Retinal pigment epithelial cell (primary cell): ENCODE data around the gene POLDIP3.

ENCODE experiments used
- DNase-seq: peaks from one replicate; pipeline ENCODE4 v3.0.0-alpha.2; 2010; ENCODE audit warnings: low read depth
- H3K4me3 ChIP-seq: 2 replicates; pipeline ENCODE4 v1.5.1; 2011; ENCODE audit warnings: mild to moderate bottlenecking, low read length, control low read depth, moderate library complexity
- CTCF ChIP-seq: conservative IDR thresholded peaks from 2 replicates; pipeline ENCODE4 v1.5.1; 2011; ENCODE audit warnings: low read depth, low read length, control low read depth, inconsistent platforms

POLDIP3 gene

GRCh38 chr22:42645341-42645937, 30.8 kb upstream of the POLDIP3 start:
- no peak overlapping the region for H3K4me3 ChIP-seq
- no peak for TF ChIP-seq CTCF
- DNase-seq, result no peak

DNA sequence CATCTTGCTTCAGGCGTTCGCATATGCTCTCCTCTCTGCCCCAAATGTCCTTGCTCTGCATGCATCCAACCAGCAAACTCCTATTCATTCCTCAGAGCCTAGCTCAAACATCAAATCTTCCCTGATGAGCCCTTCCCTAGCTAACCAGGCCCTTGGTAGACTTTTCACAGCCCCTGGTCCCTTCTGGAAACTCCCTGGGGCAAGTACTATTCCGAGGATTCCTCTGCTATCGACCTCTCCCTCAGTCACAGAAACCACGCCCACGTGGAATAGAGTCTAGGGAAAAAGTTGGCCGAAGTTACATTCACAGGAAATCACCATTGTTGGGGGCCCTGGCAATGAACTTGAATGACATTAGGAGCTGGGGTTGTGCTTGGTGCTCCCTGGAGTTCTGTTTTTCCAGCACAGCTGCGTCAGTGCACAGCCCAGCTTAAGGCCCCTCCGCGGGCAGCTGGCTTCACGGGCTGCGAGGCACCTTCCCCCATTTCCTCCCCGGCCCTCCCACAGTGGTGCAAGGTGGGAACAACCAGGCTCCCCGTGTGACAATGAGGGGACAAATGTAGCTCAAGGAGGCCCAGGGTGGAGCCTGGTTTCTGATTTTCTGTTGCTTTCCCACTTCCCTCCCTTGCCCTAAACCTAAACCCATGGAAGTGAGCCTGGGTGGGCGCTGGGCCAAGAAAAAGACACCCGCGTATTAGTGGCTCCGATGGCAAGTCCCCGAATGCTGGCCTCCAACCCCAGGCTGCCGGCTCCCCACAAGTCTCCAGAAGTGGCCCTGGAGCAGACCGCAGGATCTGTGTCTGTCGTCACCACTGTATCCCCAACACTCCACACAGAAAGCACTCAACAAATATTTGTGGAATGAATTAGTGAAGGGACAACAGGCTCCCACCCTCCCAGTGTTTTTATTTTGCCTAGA, 30.0 kb upstream of the POLDIP3 start:
- no peak for DNase-seq
- H3K4me3 ChIP-seq, result no peak overlapping the region

DNA sequence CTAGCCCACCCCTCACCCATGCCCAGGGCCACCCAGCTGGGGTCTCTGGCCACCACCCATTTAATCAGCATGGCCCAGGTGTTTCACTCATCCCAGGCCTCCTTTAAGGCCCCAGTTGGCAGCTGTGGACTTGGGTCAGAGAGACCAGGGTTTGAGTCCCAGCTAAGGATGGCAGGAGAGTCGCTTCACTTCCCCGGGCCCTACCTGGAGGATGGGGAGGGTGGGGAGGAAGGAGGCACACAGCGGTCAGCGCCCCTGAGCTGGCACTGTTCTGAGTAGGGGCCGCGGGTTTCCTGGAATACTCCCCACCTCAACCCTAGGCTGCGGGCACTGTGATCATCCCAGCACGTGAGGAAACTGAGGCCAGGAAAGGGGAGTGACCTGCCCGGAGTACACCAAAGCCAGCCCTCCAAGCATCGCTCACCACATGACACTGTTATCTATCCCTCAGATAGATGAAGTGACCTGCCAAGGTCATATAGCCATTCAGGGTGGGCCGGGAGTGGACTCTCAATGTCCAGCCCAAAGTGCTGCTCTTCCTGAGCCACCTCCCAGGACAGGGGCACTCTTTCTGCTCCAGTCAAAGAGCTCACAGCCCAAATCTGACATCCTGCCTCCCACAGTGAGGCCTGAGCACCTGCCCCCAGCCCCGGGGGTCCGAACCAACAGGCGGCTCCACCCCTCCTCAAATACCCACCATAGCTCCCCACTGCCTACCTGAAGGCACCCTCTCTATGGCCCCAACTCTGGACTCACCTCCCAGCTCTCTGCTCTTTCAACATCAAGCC, 29.1 kb upstream of the POLDIP3 start:
- H3K4me3 ChIP-seq, result no peak overlapping the region
- TF ChIP-seq CTCF, result no peak
- DNase-seq, result no peak

More for the DNA sequence above, 30.0 kb upstream of the POLDIP3 start:
- no peak for TF ChIP-seq CTCF

- no peak for TF ChIP-seq CTCF
- no peak for DNase-seq
- H3K4me3 ChIP-seq, result no peak overlapping the region
Observed at GRCh38 chr22:42642806-42643633, 28.3 kb upstream of the POLDIP3 start.

DNA sequence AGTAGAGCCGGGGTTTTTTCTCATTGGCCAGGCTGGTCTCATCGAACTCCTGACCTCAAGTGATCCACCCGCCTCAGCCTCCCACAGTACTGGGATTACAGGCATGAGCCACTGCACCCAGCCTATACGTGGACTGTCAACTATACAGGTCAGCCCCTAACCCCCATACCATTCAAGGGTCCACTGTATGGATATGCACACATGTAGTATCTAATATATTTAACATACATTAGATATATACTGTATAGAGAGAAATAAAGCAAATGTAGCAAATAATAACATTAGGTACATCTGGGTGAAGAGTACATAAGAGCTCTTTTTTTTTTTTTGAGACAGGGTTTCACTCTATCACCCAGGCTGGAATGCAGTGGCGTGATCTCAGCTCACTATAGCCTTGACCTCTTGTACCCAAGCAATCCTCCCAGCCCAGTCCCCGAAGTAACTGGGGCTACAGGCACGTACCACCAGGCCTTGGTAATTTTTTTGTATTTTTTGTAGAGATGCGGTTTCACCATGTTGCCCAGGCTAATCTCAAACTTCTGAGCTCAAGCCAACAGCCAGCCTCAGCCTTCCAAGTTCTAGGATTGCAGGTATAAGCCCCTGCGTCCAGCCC, 27.2 kb upstream of the POLDIP3 start:
- DNase-seq, result no peak
- no peak for TF ChIP-seq CTCF
- no peak overlapping the region for H3K4me3 ChIP-seq

DNA sequence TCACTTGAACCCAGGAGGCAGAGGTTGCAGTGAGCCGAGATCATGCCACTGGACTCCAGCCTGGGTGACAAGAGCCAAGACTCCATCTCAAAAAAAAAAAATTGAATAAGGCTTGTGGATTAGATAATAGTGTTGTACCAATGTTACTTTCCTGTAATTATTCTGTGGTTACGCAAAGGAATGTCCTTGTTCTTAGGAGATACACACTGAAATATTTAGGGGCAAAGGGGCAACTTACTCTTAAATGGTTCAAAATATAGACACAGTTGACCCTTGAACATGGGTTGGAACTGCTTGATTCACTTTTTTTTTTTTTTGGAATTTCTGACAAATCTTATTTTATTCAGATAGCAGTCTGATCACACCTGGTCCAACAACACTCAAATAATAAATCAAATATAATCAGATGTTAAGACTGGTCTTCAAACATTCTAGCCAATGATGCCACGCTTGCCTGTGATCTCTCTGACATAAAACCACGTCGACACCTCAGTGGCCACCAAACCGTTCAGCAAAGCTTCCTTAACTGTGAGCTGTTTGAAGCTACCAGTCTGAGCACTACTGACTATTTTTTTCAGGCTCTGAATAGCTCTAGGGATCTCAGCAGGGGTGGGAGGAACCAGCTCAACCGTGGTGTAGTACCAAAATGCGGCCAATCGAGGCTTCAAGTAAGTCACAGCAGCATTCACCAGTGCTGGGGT, 25.0 kb upstream of the POLDIP3 start:
- no peak overlapping the region for H3K4me3 ChIP-seq
- no peak for TF ChIP-seq CTCF
- no peak for DNase-seq
